GM19463 (cell line): Measurements from ENCODE around the gene NOTCH3.

ENCODE experiments used
- ATAC-seq: cut with Tn5 transposase; IDR thresholded peaks from one replicate; pipeline ENCODE4 v1.9.1; 2021; ENCODE audit warnings: mild to moderate bottlenecking, moderate library complexity; ENCODE audit not compliant: unreplicated experiment

Gene NOTCH3

DNA sequence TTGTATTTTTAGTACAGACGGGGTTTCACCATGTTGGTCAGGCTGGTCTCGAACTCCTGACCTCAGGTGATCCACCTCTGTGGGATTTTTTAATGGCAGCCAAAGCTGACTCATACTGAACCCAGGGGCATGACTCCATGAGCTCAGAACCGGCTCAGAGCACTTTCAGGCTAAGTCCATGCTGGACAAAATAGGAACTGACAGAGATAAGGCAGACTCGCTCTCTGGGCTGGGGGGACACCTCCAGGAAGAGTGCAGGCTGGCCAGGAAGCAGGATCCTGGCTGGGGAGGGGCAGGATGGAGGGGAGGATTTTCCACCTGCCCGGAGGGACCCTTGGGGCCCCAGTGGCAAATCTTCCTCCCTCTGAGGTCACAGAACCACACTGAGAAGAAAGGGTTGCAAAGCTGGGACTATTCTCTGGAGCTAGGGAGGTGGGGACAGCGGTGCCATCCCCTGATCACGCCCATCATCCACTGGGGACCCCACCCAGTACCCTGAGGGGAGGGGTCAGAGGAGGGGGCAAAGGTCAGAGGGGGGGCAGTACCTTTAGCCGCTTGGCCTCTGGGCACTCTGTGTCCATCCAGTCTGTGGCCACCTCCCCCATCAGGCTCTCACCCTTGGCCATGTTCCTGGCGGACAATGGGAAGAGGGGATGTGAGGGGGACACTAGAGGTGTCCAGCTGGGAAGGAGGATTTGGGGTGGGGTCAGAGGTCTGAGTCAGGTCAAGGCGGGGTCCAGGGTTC is 31.1 kb downstream of the NOTCH3 start:
- no peak for ATAC-seq

DNA sequence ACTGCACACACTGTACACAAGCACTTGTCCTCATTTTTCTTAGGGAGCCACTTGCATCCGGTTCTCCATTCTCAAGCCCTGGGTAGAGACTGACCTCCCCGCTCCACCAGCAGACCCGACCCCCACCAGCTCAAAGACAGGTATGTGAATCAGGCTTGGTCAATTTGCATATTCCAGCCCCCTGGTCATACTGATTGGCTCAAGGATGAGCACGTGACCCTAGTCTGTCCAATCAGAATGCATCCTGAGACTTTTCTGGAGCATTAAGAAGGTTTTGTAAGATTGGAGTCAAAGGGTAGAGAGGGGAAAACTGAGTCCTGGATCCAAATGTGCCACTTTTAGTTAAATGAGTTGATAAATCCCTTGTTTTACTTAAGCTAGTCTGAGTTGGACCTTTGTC is 34.1 kb downstream of the NOTCH3 start:
- no peak for ATAC-seq

DNA sequence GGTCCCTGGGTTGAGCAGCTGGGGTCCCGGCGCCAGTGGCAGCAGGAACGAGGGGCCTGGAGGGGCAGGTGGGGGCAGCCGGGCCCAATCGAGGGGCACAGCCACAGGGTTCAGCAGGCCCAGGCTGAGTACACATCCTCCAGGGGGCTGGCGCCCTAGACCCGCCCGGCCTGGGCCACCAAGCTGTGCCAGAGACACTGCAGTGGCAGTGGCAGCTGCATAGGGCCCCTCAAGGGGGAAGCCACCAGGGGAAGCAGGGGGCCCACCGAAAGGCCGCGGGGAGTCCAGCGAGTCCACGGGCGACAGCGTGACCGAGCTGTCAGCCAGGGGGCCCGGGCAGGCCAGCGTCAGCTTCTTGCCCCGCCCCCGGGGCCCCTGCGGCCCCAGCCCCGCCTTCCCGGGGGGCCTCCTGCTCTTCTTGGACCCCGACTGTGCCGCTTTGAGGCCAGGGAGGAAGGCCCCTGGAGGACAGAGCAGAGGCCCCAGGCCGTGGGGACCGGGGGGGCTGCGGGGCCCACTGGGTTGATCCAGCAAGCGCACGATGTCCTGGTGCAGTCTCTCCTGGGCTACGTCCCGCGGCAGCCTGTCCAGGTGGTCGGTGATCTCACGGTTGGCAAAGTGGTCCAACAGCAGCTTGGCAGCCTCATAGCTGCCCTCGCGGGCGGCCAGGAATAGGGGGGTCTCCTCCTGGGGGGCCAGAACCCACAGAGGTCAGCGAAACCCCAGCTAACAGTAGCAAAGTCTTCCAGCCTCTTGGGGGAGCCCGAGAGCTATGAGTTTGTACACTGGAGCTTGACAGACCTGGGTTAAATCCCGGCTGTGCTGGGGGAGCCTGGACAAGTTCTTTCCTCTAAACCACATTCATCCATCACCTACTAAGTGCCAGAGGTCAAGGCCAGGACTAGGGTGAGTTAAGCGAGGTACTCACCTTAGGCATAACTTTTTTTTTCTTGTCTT is 39.5 kb downstream of the NOTCH3 start:
- ATAC-seq, result no peak

DNA sequence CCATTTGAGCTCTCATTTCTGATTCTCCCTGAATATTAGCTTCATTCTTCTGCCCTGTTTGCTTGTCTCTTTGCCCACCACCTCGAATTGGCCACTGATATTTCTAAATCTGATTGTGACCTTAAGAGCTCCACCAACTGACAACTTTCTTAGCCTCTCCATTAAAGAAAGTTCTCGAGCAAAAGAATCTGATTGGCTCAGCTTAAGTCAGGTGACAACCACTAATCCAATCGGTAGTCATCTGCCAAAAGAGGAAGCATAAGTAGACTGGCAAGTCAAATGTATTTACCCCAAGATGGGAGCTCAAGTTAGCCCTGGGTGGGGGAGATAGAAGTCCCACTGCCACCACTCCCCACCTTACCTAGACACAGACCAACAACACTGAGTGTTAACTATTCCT is 41.5 kb downstream of the NOTCH3 start:
- no peak for ATAC-seq

DNA sequence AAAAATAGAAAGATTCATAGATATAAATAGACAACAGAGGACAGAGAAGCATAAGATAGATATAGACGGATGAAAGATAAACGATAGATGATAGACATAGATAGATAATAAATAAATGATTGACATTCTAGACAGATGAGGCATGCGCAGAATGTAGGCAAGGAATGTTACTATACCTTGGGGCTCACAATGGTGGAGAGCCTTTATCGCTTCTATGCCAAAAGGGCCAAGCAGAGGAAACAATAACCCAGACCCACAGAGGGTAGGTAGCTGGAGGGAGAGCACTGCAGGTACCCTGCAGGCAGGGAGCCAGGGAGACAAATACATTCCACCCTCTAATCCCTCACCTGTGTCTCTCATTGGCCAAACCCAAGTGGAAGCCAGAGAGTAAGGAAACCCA is 44.4 kb downstream of the NOTCH3 start:
- ATAC-seq, result no peak

DNA sequence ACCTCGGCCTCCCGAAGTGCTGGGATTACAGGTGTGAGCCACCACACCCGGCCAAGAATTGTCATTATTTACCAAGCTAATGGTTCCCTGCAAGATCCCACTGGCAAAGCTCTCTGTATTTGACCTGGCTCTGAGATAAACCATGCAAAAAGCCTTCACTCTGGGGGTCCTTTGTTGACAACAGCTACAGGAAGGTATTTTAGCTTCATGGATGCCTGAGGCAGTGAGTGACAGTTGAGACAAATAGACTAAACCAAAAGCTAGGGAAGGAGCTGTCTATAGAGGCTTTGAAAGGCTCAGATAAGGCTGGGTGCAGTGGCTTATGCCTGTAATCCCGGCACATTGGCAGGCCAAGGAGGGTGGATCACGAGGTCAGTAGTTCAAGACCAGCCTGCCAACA is 45.5 kb downstream of the NOTCH3 start:
- ATAC-seq, result no peak

DNA sequence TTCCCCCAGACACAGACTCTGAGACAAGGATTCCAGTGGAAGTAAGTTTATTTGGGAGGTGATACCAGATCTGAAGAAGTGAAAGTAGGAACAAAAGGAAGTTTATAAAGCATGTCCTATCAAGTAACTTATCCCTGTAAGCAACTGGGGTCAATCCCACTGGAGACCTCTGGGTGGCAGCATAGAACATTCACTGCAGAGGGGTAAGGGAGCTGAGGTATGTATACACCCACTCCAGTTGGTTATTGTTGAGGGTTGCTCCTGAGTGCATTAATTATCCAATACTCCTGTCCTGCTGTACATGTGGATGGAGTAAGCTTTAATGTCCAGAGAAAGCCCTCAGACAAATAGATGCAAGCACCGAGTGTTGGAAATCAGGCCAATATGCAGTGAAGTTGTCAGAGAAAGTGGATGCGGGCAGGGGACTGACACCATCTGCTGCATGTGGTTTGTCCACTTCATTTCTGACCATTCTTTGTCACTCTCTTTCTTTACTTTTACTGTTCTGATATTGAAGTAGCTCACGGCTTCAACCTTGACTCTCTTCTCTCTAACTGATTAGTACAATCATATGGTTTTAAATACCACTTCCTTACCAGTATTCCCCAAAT is 46.7 kb downstream of the NOTCH3 start:
- no peak for ATAC-seq

DNA sequence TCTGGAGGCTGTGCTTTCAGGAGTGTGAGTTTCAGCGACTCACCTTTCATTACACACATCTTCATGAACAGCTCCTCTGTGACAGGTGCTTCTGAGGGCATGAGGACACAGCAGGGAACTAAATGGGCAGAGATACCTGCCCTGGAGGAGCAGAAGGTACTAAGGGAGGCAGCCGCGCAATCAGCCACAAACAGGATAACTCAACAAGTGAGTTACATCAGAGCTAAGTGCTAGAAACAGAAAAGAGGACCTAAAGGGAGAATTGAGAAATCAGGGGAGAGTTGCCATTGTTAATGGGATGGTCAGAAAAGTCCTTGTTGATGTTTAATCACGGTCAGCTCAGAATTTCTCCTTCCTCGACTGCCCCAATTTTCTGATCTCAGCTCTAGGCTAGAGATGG is 51.1 kb downstream of the NOTCH3 start:
- no peak for ATAC-seq

DNA sequence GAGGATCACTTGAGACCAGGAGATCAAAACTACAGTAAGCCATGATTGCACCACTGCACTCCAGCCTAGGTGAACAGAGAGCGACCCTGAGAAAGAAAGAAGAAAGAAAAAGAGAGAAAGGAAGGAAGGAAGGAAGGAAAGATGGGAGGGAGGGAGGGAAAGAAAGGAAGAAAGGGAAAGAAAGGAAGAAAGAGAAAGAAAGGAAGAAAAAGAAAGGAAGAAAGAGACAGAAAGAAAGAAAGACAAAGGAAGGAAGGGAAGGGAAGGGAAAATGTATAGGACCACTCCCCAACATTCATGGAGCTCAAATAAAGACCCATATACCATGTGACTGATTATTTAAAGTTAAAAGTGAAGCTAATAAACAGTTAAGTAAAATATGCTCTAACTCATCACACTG is 53.7 kb downstream of the NOTCH3 start:
- ATAC-seq, result no peak

DNA sequence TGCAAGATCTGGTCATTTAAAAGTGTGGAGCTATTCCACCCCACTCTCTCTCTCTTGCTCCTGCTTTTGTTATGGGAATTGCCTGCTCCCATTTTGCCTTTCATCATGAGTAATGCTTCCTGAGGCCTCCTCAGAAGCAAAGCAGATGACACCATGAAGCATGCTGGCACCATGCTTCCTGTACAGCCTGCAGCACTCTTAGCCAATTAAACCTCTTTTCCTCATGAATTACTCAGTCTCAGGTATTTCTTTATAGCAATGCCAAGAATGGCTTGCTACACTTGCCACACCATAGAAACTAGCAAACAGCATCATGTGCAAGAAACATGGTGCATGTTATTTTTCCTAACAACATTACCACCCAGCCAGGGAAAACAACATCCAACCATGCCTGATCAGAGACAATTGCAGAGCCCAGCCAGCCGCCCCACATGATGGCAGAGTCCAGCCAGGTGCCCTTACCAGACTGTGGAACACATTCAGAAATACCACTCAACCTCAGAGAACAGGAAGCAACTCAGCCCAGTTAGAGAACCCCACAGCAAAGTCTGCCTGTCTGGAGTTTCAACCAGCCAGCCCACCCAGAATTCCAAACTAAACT is 56.6 kb downstream of the NOTCH3 start:
- ATAC-seq, result no peak

DNA sequence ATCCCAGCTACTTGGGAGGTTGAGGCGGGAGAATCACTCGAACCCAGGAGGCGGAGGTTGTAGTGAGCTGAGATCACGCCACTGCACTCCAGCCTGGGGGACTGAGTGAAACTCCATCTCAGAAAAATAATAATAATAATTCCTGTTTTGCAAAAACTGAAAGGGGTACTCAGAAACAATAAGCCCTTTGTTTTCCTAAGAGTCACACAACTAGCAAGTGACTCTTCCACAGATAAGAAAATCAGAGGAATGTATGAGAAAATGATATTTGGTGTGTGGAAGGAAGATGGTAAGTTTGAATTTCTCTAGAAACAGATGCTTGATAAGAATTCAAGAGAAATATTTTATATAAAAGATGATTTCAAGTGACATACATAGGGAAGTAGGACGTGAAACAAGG is 58.5 kb downstream of the NOTCH3 start:
- ATAC-seq, result no peak

DNA sequence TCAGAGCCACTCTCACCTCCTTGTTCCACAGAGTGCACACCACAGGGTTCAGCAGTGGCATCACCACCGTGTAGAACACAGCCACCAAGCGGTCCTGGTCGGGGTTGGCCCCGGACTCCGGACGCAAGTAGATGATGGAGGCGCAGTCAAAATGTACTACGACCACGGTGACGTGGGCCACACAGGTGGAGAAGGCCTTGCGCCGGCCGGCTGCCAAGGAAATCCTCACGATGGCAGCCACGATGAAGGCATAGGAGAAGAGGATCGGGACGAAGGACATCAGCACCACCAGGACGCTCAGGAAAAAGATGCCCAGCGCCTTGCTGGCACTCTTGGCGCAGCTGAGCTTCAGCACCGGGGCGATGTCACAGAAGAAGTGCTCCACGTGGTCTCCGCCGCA is 59.7 kb downstream of the NOTCH3 start:
- no peak for ATAC-seq

DNA sequence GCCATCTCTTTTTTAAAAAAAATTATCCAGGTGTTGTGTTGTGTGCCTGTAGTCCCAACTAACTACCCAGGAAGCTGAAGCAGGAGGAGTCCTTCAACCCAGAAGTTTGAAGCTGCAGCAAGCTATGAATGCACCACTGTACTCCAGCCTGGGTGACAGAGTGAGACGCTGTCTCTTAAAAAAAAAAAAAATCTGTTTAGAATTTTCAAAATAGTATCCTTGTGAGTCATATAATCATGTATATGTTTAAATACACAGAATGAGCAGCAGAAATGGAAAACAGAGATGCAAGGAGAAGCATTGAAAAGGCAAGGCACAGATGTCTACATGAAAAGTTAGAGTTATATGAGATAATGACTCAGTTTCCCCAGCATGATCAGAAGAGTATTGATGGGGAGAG is 62.4 kb downstream of the NOTCH3 start:
- no peak for ATAC-seq

DNA sequence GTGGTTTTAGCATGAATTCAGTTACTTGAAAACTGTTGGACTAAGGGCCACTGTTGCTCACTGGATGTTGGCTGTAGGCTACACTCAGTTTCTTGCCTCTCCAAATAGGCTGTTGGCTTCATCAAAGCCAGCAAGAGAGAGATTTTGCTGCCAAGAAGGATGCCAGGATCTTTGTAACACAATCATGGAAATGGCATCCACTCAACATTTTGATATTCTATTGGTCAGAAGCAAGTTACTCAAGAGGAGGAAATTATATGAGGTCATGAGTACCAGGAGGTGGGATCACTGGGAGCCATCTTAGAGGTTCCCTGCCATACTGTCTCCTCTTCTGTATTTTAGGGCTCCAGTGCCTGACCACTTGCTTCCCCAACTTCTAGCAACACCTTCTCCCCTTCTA is 63.0 kb downstream of the NOTCH3 start:
- ATAC-seq, result no peak

DNA sequence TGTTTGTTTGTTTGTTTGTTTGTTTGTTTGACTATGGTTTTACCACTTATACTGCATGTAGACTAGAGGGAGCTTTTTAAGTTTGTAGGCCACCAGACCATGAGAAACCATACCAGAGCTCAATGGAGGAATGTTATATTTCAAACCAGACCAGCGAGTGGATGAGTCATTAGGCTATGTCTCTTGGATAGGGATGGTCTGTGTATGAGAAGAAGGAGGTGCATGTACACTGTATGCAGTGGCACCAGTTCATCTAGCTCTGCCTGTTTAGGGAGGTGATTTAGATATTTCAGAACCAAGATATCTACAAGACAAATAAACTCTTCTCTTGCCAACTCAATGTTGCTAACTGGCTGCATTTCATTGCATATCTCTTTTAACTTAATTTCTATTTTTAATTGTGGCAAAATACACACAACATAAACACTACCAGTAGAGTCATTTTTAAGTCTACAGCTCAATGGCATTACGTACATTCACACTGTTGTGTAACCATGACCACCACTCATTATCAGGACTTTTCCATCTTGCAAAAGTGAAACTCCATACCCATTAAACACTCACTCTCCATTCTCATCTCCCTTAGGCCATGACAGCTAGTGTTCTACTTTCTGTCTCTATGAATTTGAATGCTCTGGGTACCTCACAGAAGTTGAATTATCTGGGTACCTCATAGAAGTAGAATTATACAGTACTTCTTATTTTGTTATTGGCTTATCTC is 64.4 kb downstream of the NOTCH3 start:
- no peak for ATAC-seq

DNA sequence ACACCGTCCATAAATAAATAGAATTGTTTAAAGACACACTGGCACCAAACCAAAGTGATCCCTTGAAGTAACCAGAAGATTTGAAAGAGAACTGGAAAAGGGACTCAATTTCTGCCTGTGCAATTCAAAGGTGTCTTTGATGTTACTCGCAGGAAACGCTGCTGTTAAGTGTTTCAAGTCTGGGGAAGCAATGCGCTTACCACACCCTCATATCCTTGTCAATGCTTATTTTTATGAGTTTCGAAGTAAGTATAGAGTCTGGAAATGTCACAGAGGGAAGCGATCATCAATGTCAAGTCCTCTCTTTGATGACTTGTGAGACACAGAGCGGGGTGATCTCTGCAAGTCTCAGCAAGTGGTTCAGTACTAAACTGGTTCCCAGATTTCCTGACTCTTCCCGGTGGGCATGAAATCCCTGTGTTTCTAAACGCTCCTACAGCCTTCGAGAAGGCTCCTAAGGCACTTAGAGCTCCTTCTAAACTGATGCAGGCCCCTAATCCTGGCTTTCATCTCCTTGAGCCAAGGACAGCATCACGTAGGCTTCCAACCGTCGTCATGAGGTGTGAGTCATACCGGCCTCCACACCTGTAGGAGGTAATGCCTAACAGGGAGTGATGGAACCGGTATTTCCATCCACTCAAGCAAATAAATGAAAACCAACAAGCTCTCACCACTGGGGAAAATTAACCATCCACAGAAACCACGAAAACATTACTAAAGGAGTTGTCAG is 70.8 kb downstream of the NOTCH3 start:
- no peak for ATAC-seq

DNA sequence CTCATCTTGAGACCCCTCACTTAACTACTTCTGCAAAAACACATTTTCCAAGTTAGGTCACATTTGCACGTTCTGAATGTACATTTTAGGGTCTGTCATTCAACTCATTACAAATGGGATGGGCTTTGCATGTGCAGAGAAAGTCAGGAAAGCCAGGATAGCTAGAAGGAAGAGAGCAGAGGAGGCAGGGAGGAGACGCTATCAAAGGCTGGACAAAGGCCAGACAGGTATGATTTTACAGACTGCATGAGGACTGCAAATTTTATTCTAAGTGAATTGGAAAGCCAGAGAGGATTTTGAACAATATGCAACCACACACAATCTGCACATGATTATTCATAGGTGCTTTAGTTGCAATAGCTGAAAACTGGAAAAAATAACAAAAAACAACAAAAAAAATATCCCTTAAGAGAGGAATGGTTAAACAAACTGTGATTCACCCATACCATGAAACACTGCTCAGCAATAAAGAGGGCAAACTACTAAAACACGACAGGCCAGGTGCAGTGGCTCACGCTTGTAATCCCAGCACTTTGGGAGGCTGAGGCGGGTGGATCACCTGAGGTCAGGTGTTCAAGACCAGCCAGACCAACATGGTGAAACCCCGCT is 72.5 kb downstream of the NOTCH3 start:
- ATAC-seq, result no peak

DNA sequence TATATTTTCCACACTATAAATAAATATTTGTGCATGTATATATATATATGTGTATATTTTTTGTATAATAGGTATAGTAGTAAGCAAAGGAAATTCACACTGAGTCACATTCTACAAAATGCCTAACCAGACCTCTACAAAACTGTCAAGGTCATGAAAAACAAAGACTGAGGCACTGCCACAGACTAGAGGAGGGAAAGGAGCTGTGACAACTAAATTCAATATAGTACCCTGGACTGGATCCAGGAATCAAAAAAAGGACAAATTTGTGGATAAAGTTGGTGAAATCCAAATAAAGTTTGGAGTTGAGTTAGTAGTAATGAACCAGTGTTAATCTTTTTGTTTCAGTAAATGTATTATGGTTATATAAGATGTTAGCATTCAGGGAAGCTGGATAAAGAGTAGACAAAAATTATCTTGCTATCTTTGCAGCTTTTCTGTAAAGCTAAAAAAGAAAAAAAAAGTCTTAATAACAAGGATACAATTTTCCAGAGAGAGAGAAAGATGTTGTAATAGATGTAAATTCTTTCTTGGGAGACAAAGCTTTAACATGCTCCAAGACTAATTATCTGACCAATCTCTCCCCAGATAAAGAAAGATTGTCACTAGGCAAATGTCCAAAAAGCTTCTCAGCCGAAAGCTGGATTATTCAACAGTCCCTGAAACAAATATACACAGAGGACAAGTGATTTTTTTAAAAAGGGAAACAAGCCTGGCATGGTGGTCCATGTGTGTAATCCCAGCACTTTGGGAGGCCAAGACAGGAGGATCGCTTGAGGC is 74.5 kb downstream of the NOTCH3 start:
- ATAC-seq, result no peak
